HT-29 (cell line): ENCODE data around the gene ISL2. TPM values are rescaled to one million over a fixed set of nuclear protein-coding genes. Genes with fewer than 3 reads are reported as not detected.
A peak's percentile ranks its signal among the peaks of the same experiment; 100 is the strongest.
"Not testable (repeated sequence)": the region's sequence is repeated elsewhere in the genome, so short reads cannot be mapped to it uniquely, and the experiment has no call there.

Experiments
- DNase-seq: peaks from one replicate; pipeline ENCODE4 v3.0.0-alpha.2; 2015; ENCODE audit warnings: low spot score
- total RNA-seq: library from RNA; depleted of rRNA; stranded (reverse); fragments of >200 nt; shearing (Covaris generic); gene quantifications from 2 replicates; pipeline ENCODE4 v1.2.3, GENCODE V29; 2014; rRNA removed

Gene ISL2
- 1.2 and 3.4 TPM in 2 replicates for total RNA-seq

DNA sequence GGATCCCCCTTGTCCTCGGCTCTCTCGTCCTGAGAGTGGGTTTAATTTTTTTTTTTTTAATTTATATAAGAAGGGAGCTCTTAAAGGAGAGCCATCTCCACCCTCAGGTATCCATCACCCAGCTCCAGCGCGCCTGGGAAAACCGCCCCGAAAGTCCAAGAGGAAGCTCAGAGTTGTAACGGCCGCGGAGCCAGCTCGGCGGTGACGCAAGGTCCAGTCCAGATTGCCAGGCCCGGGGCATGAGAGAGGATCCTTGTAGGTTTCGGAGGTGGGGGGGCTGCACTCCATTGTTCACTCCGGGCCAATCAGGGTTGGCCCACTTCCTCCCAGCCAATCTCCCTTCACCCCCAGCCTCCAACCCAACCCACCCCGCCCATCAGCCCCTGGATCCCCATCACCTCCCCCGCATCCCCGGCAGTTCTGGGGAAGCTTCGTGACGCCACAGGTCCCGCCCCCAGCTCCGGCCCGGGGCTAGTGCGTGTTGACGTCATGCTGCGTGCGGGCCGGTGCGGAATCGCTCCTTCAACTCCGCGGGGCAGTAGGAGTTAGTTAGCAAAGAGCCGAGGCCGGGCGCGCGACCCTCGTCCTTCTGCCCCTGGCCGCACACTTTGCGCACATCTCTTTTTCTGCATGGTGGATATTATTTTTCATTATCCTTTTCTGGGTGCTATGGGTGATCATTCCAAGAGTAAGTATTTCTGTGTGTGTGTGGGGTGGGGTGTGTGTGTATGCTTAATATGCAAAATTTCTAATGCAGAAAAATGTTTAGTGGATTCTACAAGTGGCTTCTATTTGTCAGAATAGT, at the start of gene ISL2:
Gene ISL2, plus strand, starts transcription at position 520 of the 805 bp plus-strand sequence. Its CDS starts 111 bp downstream, at position 631.
- DNase-seq: no peak

DNA sequence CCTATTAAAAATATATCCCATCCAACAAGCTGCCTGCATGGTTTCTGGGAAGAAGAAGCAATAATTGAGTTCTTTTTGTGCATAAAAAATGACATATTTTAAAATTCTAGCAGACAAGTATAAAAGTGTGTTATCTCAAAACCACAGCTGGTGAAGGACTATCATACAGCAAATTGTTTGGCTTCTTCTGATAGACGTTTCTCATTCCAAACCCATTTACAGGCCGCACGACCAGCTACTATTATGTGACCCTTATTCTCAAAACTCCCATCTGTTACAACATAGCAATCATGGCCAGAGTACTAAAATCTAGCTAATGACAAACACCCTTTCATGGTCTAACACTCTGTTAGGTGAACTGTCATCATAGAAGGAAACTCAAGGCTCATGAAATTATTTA, 47.0 kb upstream of the ISL2 start:
- DNase-seq: no peak

DNA sequence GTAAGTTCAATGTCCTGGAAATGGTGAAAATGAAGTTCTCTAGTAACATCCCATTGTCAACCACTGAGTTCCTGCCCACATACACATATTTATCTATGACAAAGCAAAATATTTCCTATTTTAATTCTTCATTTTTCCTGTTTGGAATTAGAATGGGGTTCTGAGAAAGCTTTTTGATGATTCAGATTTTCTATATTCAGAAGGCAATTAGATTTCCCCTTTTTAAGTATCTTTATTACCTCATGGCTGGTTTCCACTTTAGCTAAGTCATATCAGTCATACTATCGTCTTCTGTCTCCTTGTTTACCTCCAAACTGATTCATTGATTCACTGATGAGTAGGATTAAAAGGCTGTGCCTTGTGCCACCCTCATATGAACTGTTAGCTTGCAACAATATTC, 43.2 kb upstream of the ISL2 start:
- no peak for DNase-seq

DNA sequence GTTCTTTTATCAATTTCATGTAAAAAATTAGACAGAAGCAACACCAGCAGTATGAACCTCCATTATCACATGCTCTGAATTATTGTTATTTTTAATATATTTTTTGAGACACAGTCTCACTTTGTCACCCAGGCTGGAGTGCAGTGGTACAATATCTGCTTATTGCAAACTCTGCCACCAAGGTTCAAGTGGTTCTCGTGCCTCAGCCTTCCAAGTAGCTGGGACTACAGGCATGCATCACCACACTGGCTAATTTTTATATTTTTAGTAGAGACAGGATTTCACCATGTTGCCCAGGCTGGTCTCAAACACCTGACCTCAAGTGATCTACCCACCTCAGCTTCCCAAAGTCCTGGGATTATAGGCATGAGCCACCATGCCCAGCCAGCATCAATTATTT, 42.1 kb upstream of the ISL2 start:
- DNase-seq: not testable (repeated sequence)

DNA sequence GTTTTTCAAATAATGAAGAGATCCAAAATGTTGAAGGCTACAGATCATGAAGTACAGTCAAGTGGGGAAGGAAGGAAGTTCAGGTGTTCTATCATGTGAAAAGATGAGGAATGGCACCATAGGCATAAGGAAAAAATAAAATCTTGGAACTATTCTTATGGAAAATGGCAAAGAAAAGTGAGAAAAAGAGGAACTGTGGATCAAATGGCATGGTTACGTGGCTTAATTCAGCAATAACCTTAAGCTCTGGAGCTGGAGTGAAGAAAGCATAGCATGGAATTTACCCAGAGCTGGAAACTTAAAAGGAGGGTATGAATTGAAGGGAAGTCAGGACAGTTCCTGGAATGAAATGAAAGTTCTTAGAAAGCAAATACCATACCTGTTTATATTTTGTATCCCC, 39.7 kb upstream of the ISL2 start:
- no peak for DNase-seq

DNA sequence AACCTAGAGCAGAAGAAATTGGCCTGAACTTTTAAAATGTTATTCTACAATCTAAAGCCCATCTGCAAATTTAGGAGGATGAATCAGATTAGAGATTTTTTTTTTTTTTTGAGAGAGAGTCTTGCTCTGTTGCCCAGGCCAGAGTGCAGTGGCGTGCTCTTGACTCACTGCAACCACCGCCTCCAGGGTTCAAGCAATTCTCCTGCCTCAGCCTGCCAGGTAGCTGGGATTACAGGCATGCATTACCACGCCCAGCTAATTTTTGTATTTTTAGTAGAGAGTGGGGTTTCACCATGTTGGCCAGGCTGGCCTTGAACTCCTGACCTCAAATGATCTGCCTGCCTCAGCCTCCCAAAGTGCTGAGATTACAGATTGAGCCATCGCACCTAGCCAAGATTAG, 38.6 kb upstream of the ISL2 start:
- not testable (repeated sequence) for DNase-seq

DNA sequence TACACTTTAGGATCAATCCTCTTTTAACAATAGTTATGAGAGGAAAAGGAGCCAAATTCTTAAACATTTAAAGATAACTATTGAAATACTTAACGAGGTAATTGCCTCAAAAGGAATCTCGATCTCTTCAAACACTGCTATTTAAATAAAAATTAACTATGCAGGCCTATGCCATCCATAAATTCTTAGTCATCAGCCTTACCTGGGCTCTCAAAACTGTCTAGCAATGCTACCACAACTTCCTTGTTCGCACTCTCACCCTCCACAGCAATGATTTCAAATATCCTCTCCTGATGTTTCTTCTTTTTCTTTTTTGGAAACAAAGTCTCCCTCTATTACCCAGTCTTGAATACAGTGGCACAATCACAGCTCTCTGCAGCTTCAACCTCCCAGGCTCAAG, 37.6 kb upstream of the ISL2 start:
- no peak for DNase-seq

DNA sequence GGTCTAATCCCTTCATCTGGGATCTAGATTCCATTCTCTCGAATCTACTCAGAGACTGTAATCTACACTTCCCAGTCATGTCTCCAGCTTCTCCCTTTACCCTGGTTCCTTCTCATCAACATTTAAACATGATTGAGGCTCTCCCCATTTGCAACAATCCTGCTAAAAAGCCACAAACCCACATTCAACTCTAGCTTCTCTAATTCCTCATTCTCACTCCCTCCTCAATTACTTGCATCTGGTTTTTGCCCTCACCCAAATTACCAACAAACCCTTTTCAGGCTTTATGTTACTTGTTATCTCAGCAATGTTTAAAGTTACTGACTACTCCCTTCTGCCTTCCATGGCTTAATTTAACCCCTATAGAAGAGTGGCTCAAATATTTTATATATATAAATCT, 36.8 kb upstream of the ISL2 start:
- DNase-seq: no peak

DNA sequence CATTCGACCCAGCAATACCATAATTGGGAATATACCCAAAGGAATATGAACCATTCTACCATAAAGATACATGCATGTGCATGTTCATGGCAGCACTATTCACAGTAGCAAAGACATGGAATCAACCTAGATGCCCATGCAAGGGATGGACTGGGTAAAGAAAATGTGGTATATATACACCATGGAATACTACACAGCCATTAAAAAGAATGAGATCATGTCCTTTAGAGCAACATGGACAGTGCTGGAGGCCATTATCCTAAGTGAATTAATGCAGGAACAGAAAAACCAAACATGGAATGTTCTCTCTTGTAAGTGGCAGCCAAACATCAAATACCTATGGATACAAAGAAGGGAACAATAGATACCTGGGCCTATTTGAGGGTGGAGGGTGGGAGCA, 32.7 kb upstream of the ISL2 start:
- DNase-seq: no peak

DNA sequence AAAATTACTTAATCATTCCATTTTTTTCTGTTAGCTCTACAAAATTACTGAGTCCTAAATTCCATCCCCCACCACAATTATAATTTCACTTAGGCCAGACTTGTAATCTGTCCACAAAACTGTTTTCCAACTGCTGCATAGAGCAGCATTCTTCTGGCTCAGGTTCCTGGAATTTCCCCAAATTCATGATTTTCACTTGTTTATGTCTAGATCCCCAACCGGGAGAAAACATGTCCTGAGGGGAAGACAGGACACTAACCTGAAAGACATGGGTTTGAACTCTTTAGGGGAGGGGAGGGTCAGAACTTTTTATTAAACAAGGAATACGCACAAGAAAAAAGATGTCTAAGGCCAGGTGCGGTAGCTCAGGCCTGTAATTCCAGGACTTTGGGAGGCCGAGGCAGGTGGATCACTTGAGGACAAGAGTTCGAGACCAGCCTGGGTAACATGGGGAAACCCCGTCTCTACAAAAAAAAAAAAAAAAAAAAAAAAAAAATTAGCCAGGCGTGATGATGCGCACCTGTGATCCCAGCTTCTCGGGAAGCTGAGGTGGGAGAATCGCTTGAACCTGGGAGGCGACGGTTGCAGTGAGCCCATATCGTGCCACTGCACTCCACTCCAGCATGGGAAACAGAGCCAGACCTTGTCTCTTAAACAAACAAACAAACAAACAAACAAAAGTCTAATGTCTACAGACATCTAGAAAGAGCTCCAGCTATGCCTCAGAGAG, 26.8 kb upstream of the ISL2 start:
- no peak for DNase-seq

DNA sequence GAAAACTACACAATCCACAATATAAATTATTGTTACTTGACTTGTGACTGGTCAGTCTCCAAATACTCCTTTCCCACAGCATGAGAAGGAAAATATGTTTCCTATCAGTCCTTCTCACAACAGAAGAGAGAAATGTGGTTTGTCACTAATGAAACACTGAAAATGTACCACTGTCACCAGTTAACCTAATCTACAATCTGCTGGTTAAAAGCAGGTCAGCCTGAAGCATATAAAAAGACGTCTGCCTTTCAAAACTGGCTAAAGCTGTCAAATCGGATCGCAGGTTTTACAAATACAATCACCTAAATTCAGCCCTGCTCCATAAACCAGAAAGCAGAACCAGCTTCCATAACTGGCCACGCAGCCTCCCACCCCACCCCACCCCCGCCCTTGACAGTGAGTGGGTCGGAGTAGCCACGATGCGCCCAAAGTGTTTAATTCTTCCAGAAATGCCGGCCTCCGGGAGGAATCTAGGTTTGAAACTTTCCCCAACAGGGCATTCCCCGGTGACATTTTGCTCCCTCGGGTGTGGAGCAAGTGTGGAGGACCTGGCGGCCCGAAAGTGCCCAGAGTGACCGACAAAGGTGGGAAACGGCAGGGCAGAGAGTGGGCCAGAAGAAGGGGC, 26.0 kb upstream of the ISL2 start:
- no peak for DNase-seq

DNA sequence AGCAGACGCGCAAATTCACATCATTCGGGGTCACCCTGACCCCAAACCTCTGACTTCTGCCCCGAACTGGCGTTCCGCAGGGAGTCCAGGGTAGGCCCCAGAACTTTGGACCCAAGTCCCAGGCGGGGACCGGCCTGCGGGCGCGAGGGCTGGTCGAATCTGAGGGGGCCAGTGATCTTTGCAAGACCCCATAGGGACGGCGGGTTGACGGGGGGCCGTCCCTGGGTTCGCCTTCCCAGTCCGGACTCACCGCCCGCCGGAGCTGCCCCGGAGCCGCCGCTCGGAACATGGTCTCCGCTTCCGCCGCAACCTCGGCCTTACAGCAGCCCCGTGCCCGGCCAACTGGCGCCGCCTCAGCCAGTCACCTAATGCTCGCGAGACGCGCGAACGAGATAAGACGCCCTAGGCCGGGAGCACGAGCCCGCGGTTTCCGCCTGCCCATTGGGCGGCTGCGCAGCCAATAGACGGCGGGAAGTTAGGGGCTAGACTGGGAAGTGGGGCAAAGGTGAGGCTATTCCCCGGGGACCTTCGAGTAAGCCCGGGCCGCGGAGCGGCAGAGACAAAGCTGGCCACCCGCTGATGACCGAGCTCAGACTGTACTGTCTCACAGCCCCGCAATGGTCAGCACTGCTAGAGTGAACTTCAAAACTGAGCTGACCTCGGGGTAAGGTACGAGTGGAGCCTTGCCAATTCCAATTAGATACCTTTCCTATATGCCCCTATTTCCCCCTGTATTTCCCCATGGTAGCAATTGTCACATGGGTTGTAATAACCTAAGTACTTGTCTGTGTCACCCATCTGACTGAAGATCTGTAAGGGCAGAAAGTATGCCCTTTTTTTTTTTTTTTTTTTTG, 25.2 kb upstream of the ISL2 start, which contains the start of gene ETFA:
Gene ETFA, minus strand, starts transcription at position 370 of the 854 bp plus-strand sequence. Its CDS starts 81 bp downstream, at position 289.
- peak; percentile 100 for DNase-seq

DNA sequence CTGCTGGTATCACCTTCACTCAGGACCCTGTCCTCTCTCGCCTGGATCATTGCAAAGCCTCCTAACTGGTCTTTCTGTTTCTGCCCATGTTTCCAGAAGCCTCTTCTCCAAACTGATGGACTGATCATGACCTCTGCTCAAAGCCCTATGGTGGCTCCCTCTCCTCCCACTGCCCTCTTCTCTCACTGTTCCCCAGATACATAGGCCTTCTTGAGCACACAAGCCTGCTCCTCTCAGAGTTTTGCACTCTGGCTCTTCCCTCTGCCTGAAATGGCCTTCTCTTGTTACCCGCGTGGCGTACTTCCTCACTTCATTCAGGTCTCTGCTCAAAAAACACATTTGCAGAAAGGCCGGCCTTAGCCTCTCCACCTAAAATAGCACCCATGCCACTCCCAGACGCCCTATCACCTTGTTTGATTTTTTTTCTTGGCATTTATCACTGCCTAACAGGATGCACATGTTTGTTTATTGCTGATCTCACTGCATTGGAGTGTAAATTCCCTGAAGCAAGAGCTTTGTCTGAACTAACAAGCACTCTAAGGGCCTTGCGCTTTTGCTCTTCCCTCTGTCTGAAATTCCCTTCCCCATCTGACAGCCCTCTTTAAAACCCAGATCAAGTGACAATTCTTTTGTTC, 23.9 kb upstream of the ISL2 start:
- DNase-seq: peak; percentile 73

DNA sequence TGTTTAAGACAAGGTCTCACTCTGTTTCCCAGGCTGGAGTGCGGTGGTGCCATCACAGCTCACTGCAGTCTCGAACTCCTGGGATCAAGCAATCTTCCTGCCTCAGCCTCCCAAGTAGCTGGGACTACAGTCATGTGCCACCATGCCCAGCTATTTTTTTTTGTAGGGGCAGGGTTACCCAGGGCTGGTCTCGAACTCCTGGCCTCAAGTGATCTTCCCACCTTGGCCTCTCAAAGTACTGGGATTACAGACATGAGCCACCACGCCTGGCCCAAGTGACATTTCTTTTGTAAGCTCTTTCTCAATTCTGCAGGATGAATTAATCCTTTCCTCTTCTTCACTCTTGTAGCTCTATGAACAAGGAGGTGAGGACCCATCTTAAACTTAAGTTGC, 23.4 kb upstream of the ISL2 start:
- DNase-seq: not testable (repeated sequence)

DNA sequence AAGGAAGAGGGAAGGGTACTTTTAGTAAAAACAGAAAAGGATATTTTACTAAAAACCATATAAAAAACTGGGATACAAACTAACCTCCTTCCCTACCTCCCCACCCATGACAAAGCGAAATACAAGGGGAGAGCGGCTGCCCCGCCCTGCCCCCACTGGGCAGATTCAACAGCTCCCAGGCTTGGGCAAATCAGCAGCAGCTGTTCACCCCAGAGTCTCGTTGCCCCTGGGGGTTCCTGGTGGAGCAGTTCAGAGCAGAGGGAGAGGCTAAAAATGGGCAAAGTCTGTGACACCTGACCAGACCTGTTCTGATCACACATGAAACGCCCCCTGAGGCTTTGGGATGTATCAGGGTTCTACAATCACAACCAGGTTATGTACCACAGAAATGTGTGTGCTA, 22.8 kb upstream of the ISL2 start:
- DNase-seq: no peak

DNA sequence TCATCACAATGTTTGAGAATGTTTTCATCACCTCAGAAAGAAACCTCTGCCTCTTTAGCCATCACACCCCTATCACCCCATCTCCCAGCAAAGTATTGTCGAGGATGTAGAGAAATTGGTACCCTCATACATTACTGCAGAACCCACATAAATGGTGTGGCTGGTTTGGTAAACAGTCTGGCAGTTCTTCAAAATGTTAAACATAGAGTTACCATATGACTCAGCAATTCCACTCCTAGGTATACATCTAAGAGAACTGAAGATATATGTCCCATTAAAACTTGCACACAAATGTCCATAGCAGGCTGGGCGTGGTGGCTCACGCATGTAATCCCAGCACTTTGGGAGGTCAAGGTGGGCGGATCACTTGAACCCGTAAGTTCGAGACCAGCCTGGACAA, 16.6 kb upstream of the ISL2 start:
- DNase-seq: no peak

DNA sequence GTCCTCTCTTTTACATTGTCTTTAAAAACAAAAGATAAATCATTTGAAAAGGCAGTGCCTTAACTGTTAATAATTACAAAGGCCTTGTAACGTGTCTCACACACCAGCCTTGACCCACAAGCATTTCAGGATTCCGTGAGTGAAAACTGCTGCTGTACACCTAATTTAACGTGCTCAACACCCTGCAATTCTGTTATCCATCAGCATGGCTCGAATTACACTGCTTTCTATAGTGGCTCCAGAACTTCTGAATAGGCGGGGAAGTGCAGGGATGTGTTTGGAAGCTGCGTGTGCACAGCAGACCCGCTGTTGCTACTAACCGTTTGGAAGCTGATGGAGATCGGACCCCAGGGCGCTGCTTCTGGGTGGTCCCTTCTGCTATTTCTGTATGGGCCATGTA, 15.4 kb upstream of the ISL2 start:
- no peak for DNase-seq

DNA sequence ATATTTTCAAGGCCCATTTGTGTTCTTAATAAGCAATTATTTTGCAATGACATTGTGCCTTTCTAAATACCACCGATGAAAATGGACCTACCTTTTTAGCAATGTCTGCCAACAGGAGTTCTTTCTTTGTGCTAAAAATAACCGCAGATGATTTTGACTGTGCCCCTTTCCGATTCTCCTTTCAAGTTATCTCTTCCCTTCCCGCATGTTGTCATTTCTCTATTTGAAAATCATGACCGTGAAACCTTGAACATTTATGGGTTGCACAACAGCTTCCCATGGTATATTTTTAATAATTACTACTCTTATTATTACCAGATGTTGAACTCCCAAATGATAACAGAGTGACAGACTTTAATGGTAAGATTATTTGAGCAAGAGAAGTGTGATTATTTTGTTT, 15.0 kb upstream of the ISL2 start:
- DNase-seq: no peak

DNA sequence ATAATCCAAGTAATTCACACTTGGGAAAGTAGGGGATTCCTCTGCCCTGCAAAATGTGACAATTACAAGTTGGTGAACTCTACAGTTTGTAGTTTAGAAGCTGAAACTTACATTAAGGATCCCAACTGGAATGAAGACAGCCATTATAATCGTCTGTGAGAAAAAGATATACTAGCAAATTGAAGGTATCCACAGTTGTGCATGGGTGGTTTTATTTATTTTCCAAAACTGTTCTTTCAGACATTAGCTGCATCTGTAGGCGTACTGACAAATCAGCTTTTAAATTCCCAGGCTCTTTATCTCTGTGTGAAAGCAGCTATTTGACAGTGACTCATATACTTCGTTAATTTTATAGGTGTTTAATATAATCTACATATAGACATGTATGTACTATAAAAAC, 12.5 kb upstream of the ISL2 start:
- DNase-seq: no peak

DNA sequence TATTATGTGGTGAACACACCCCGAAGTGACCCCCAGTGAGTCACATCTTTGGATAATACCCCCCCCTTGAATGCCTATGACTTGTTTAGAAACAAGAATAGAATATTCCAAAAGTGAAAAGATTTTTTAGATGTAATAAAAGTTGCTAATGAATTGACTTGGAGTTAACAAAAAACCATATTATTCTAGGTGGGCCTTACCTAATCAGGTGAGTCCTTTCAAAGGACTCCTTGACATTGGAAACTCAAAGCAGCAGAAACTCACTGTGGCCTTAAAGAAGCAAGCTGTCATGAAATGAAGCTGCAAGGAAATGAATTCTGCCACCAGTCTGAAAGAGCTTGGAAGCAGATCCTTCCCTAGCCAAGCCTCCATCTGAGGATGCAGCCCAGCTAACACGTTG, 10.9 kb upstream of the ISL2 start:
- DNase-seq: no peak
